ENCODE results near the gene PPP1R17. TPM values are rescaled to one million over a fixed set of nuclear protein-coding genes. Genes with fewer than 3 reads are reported as not detected.

PPP1R17 gene
- total RNA-seq, 1 experiment from 2014 or later = not detected

DNA sequence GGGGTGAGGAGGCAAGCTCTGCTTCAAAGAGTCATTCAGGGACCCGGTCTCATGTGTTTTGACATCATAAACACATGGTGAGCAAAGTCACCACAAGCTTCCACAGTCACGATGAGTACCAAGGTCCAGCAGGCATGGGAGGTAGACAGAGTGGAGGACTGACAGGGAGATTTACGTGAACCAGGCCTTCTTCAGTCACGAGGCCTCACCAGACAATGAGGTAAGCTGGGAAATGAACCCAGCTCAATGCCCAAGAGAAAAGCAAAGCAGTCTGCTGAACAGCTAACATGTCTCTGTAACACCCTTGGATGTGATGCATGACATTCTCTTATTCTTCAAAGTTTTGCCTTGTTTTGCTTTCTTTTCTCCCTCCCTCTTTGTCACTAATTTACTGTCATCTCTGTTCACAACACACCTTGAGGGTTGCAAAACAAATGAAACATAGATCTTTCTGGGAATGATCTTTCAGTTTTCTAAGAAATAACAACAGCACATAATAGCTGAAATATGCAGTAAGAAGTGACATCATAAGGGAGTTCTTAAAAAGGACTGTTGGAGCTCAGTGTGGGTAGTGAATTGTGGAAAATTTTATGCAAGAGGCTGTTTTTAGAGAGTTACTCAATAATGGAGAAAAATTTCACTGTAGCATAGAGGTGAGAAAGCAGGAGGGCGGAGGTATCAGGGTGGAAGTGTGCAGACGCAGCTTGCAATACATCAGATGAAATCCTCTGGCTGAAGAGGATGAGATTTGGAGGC, 9.0 kb downstream of the PPP1R17 start:
- POLR2A ChIA-PET = no interaction called here
- ATAC-seq (no peak), DNase-seq (ENCODE audit: low read depth, low spot score) (no peak)
- RAD21 ChIA-PET (ENCODE audit: low non-redundant PET in 1 of 2, low total read pairs in 2 of 2, uncharacterized antibody in 2 of 2, unreplicated experiment in 2 of 2) = no interaction called here
- Histone ChIP-seq H3K36me3 (ENCODE audit: control insufficient read depth in 1 of 2, insufficient read depth in 2 of 2, low read length in 2 of 2) (no peaks in the 10 kb centered on the region), H3K9me3 (ENCODE audit: control insufficient read depth in 1 of 2, insufficient read depth in 1 of 2, low read depth in 1 of 2, low read length in 2 of 2) (no peaks in the 10 kb centered on the region), H3K4me1 (ENCODE audit: control insufficient read depth in 1 of 2, insufficient read depth in 2 of 2, low read length in 2 of 2) (no peaks in the 10 kb centered on the region), H3K27ac (ENCODE audit: low read depth, low read length) (no peak overlapping the region), H3K4me3 (replicated peaks in 1 of 2; ENCODE audit: low read depth in 1 of 2, low read length in 2 of 2) (no peak overlapping the region), H3K79me2 (ENCODE audit: insufficient read depth, low read length) (no peaks in the 10 kb centered on the region), H3K9ac (ENCODE audit: low read length) (no peak overlapping the region), H4K20me1 (ENCODE audit: insufficient read depth) (no peaks in the 10 kb centered on the region), H2AFZ (ENCODE audit: low read depth, low read length, poor library complexity, severe bottlenecking) (no peak overlapping the region), H3K27me3 (ENCODE audit: insufficient read depth, low read length) (peaks cover 37% of the 10 kb centered on the region; the same call in 1 of the 2 replicates), H3K9me2 (ENCODE audit: insufficient read depth) (no peaks in the 10 kb centered on the region), H3K4me2 (ENCODE audit: low read length) (no peak overlapping the region)
- TF ChIP-seq TCF7L2 (IDR thresholded peaks at IDR 0.05; ENCODE audit: borderline replicate concordance, extremely low read depth, insufficient read depth, insufficient read length) = no peak
- TF ChIP-seq, protein P1, sequence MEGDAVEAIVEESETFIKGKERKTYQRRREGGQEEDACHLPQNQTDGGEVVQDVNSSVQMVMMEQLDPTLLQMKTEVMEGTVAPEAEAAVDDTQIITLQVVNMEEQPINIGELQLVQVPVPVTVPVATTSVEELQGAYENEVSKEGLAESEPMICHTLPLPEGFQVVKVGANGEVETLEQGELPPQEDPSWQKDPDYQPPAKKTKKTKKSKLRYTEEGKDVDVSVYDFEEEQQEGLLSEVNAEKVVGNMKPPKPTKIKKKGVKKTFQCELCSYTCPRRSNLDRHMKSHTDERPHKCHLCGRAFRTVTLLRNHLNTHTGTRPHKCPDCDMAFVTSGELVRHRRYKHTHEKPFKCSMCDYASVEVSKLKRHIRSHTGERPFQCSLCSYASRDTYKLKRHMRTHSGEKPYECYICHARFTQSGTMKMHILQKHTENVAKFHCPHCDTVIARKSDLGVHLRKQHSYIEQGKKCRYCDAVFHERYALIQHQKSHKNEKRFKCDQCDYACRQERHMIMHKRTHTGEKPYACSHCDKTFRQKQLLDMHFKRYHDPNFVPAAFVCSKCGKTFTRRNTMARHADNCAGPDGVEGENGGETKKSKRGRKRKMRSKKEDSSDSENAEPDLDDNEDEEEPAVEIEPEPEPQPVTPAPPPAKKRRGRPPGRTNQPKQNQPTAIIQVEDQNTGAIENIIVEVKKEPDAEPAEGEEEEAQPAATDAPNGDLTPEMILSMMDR (IDR thresholded peaks at IDR 0.05 in 2 of 3, conservative IDR thresholded peaks at IDR 0.05 in 1 of 3; ENCODE audit: borderline replicate concordance in 1 of 3, insufficient read depth in 1 of 3, low read depth in 2 of 3, low read length in 2 of 3) = no peak
- TF ChIP-seq, protein P2, sequence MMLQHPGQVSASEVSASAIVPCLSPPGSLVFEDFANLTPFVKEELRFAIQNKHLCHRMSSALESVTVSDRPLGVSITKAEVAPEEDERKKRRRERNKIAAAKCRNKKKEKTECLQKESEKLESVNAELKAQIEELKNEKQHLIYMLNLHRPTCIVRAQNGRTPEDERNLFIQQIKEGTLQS (IDR thresholded peaks at IDR 0.05) = no peak
- no peak for TF ChIP-seq EGR1 (IDR thresholded peaks at IDR 0.05; ENCODE audit: low read depth)
- no peak for TF ChIP-seq POLR2AphosphoS5 (IDR thresholded peaks at IDR 0.05; ENCODE audit: low read depth, low read length)
- no peak for TF ChIP-seq SIN3A (IDR thresholded peaks at IDR 0.05; ENCODE audit: low read depth)
- no peak for TF ChIP-seq FOSL1 (IDR thresholded peaks at IDR 0.05; ENCODE audit: low read depth)
- TF ChIP-seq, protein P3, sequence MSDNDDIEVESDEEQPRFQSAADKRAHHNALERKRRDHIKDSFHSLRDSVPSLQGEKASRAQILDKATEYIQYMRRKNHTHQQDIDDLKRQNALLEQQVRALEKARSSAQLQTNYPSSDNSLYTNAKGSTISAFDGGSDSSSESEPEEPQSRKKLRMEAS (IDR thresholded peaks at IDR 0.05) = no peak
- no peak for TF ChIP-seq EZH2 (IDR thresholded peaks at IDR 0.05)
- TF ChIP-seq ZFX (IDR thresholded peaks at IDR 0.05) = no peak
- no peak for TF ChIP-seq ZNF274 (IDR thresholded peaks at IDR 0.05; ENCODE audit: low read depth, low read length)
- no peak for TF ChIP-seq SP1 (IDR thresholded peaks at IDR 0.05; ENCODE audit: low read depth)
- no peak for TF ChIP-seq JUND (IDR thresholded peaks at IDR 0.05)
- no peak for TF ChIP-seq YY1 (IDR thresholded peaks at IDR 0.05; ENCODE audit: extremely low read depth, insufficient replicate concordance, low read depth, low read length)
- TF ChIP-seq, protein P4, sequence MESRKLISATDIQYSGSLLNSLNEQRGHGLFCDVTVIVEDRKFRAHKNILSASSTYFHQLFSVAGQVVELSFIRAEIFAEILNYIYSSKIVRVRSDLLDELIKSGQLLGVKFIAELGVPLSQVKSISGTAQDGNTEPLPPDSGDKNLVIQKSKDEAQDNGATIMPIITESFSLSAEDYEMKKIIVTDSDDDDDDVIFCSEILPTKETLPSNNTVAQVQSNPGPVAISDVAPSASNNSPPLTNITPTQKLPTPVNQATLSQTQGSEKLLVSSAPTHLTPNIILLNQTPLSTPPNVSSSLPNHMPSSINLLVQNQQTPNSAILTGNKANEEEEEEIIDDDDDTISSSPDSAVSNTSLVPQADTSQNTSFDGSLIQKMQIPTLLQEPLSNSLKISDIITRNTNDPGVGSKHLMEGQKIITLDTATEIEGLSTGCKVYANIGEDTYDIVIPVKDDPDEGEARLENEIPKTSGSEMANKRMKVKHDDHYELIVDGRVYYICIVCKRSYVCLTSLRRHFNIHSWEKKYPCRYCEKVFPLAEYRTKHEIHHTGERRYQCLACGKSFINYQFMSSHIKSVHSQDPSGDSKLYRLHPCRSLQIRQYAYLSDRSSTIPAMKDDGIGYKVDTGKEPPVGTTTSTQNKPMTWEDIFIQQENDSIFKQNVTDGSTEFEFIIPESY (IDR thresholded peaks at IDR 0.05; ENCODE audit: extremely low read depth, insufficient replicate concordance, low read length) = no peak
- TF ChIP-seq, protein P5, sequence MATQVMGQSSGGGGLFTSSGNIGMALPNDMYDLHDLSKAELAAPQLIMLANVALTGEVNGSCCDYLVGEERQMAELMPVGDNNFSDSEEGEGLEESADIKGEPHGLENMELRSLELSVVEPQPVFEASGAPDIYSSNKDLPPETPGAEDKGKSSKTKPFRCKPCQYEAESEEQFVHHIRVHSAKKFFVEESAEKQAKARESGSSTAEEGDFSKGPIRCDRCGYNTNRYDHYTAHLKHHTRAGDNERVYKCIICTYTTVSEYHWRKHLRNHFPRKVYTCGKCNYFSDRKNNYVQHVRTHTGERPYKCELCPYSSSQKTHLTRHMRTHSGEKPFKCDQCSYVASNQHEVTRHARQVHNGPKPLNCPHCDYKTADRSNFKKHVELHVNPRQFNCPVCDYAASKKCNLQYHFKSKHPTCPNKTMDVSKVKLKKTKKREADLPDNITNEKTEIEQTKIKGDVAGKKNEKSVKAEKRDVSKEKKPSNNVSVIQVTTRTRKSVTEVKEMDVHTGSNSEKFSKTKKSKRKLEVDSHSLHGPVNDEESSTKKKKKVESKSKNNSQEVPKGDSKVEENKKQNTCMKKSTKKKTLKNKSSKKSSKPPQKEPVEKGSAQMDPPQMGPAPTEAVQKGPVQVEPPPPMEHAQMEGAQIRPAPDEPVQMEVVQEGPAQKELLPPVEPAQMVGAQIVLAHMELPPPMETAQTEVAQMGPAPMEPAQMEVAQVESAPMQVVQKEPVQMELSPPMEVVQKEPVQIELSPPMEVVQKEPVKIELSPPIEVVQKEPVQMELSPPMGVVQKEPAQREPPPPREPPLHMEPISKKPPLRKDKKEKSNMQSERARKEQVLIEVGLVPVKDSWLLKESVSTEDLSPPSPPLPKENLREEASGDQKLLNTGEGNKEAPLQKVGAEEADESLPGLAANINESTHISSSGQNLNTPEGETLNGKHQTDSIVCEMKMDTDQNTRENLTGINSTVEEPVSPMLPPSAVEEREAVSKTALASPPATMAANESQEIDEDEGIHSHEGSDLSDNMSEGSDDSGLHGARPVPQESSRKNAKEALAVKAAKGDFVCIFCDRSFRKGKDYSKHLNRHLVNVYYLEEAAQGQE (IDR thresholded peaks at IDR 0.05; ENCODE audit: low read depth) = no peak
- TF ChIP-seq RAD21 (IDR thresholded peaks at IDR 0.05; ENCODE audit: low read depth) = no peak
- BruUV-seq (replicated peaks) = no TSS peak
- CTCF ChIA-PET = no interaction called here
- intact Hi-C loops (cut with micrococcal nuclease) = no loop called here

All from HCT116 (cell line).